Activated CD8-positive, alpha-beta memory T cell treated with anti-CD3 and anti-CD28 coated beads, Interleukin-2, amount 10 ng/mL, durations not matched to agents 7 days and 5 days (primary cell): ENCODE data around the gene ACOT11. TPM values are rescaled to one million over a fixed set of nuclear protein-coding genes. Genes with fewer than 3 reads are reported as not detected.

Source experiments
- ATAC-seq: fragments of 150-1000 bp; cut with Tn5 transposase; one replicate; pipeline ENCODE4 v1.10.0; 2021; ENCODE audit warnings: moderate library complexity
- CTCF ChIA-PET: fragments of 350-600 bp; sonication (Branson Sonifier 250); formaldehyde crosslinking; loops from one replicate; lab custom pipeline; 2021; ENCODE audit warnings: antibody characterized with exemption; lab: Charles Lee
- DNase-seq: peaks from one replicate; pipeline ENCODE4 v3.0.0-alpha.2; 2020
- H3K27ac Mint-ChIP-seq: one replicate; pipeline ENCODE4 v1.8.0; 2021; ENCODE audit warnings: mild to moderate bottlenecking, mixed read lengths
- H3K27me3 Mint-ChIP-seq: one replicate; pipeline ENCODE4 v1.8.0; 2021; ENCODE audit warnings: mixed read lengths
- H3K36me3 Mint-ChIP-seq: one replicate; pipeline ENCODE4 v1.8.0; 2021; ENCODE audit warnings: mild to moderate bottlenecking, mixed read lengths
- H3K4me1 Mint-ChIP-seq: one replicate; pipeline ENCODE4 v1.8.0; 2021; ENCODE audit warnings: mixed read lengths
- H3K4me3 Mint-ChIP-seq: one replicate; pipeline ENCODE4 v1.8.0; 2021; ENCODE audit warnings: mild to moderate bottlenecking, moderate library complexity, mixed read lengths
- H3K9me3 Mint-ChIP-seq: one replicate; pipeline ENCODE4 v1.8.0; 2022; ENCODE audit warnings: low read depth, mixed read lengths
- total RNA-seq, 2 experiments: library from RNA; stranded (reverse); gene quantifications; one replicate each; pipeline ENCODE4 v1.2.3, GENCODE V29; 2021

Gene ACOT11
- total RNA-seq, 2 experiments from 2014 or later, result 0.58 to 0.96 TPM

DNA sequence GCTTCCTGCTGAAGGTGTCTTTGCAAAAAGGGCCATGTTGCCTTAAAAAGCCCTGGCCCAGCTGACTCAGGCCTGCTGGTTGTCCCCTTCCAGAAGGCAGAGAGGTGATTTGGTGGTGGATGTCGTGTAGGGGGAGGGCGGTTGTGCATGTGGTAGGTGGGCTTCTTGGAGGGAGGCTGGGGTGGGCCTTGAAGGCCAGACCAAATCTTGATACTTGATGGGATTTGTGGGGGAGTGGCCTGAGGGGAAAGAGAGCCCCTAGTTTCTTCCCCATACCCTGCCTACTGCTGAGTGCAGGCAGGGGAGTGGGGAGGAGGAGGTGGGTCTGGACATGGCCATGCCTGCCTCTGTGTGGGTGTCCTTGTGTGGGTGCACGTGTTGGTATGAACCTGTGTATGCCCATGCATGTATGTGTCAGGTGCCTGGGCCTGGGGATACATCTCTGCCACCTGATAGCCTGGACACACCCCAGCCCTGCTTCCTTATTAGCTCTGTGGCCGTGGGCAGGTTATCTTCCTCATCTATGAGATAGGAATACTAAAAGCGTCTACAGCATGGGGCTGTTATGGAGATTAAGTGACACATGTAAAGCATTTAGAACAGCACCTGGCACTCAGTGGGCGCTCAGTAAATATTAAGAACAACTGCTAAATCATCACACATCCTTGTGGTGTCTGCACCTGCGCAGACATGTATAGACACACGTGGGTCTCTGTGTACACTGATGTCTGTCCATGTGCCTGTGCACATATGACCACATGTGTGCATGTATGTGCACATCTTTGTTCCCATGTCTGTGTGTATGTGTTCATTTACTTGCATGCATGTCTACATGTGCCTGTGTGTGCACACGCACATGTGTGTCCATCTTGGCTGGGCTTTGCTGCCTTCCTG is 58.3 kb downstream of the ACOT11 start:
- CTCF ChIA-PET, result interaction anchor here (0.6 kb wide), 1 partner anchor 23 kb away, joined by 4 read pairs; no protein-coding TSS in a partner anchor
- H3K9me3 Mint-ChIP-seq, result no peaks in the 10 kb centered on the region

DNA sequence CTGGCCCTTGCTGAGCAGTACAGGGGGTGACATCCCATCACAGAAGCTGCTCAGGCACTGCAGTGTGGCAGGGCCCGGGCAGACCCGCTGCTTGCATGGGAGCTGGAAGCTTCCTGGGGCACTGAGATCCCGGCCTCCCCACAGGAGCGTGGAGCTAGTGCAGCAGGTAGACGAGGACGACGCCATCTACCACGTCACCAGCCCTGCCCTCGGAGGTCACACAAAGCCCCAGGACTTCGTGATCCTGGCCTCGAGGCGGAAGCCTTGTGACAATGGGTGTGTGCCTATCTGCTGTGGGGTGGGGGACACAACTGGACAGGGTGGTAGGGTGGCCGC is 58.9 kb downstream of the ACOT11 start:
- ATAC-seq (no peak), DNase-seq (no peak)
- Mint-ChIP-seq H3K27me3 (no peaks in the 10 kb centered on the region), H3K27ac (no peak overlapping the region), H3K9me3 (no peaks in the 10 kb centered on the region), H3K36me3 (no peaks in the 10 kb centered on the region), H3K4me1 (peaks cover 13% of the 10 kb centered on the region), H3K4me3 (no peak overlapping the region)
- CTCF ChIA-PET, result interaction anchor here (0.6 kb wide), 1 partner anchor 22 kb away, joined by 4 read pairs; no protein-coding TSS in a partner anchor

More for the DNA sequence above, 58.3 kb downstream of the ACOT11 start:
- Mint-ChIP-seq H3K4me3 (no peak overlapping the region), H3K27me3 (no peaks in the 10 kb centered on the region), H3K36me3 (no peaks in the 10 kb centered on the region), H3K27ac (no peak overlapping the region), H3K4me1 (peaks cover 13% of the 10 kb centered on the region)
- no peak for DNase-seq
- no peak for ATAC-seq

DNA sequence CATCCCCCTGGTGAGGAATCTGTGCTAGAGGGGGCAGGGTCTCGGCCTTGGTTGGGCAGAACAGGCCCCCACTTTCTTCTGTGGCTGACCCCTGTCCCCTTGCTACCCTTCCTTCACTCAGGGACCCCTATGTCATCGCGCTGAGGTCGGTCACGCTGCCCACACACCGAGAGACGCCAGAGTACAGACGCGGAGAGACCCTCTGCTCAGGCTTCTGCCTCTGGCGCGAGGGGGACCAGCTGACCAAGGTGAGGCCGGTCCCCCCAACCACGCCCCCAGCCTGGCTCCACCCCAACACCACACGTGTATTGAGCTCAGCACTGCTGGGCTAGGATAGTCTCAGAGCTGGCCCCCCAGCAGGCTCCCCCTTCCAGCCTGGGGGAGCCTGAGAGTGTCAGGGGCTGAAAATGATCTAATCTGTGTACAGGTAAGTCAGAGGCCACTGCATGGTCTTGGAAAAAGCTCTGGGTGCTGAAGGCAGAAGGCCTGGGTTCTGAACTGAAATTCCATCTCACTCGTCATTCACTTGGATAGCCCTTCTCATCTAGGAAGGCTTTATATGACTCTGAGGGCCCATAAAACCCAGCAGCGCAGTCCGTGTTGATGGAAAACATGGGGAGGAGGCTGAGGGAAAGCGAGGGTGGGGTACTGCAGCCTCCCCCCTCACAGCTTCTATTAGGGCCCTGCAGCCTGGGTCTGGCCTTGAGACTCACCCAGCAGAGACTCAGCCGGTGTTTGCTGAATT is 60.0 kb downstream of the ACOT11 start:
- DNase-seq (no peak), ATAC-seq (no peak)
- Mint-ChIP-seq H3K4me1 (peaks cover 13% of the 10 kb centered on the region), H3K27ac (no peak overlapping the region), H3K4me3 (no peak overlapping the region), H3K36me3 (no peaks in the 10 kb centered on the region), H3K27me3 (no peaks in the 10 kb centered on the region), H3K9me3 (no peaks in the 10 kb centered on the region)
- CTCF ChIA-PET, result no interaction called here

DNA sequence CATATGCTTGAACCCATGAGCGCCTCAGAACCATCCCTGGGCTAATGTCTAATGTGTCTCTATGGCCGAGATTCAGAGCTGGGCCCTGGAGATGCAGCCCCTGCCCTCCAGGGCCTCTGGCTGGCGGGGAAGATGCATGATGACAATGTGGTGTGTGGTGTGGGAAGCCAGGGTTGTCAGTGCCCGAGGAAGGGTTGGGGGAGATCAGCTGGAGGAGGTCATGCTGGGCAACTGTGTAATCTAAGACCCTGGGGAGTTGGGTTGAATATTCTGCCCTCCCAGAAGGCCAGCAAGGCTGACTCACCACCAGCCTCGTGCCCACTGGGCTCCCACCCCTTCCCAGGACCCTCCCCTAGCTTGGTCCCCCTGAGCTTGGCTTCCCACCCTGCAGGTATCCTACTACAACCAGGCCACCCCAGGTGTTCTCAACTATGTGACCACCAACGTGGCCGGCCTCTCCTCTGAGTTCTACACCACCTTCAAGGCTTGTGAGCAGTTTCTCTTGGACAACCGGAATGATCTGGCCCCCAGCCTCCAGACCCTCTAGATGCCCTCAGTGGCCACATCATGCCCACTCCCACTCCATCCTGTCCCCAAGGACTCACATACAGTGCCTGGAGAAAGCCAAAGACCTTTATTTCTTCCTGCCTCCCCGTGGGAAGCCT is 60.7 kb downstream of the ACOT11 start:
- CTCF ChIA-PET, result no interaction called here
- Mint-ChIP-seq H3K36me3 (no peaks in the 10 kb centered on the region), H3K4me3 (no peak overlapping the region), H3K4me1 (peaks cover 13% of the 10 kb centered on the region), H3K9me3 (no peaks in the 10 kb centered on the region), H3K27me3 (no peaks in the 10 kb centered on the region), H3K27ac (no peak overlapping the region)
- DNase-seq (no peak), ATAC-seq (no peak)

DNA sequence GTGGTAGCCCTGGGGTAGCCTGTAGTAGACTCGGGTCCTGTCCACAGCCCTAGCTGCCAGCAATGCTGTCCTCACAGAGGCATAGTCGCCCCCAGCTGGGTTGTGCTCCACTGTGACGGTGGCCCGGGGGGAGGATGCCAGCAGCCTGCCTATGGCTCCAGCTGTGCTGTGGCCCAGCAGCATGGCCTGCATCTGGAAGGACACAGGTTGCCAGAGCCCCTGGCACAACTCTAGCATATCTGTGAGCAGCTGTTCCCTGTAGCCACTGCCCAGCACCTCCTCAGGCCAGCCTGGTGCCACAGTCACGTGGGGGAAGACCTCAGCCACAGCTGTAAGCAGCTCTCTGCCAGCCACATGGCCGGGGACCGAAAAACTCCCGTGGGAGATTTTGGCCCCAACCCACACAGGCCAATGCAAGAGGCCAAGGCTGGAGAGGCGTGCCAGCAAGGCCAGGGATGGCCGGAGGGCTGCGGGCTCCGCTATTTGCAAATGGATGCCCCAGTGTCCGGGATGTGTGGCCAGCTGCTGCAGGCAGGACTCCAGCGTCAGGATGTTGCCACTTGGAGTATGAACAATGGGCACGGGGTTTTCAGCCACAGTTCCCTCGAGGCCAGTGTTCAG is 61.4 kb downstream of the ACOT11 start:
- no peaks in the 10 kb centered on the region for H3K27me3 Mint-ChIP-seq
- H3K27ac Mint-ChIP-seq, result no peak overlapping the region
- no peaks in the 10 kb centered on the region for H3K36me3 Mint-ChIP-seq
- CTCF ChIA-PET, result no interaction called here
- no peaks in the 10 kb centered on the region for H3K9me3 Mint-ChIP-seq
- no peak for ATAC-seq
- DNase-seq, result no peak
- peaks cover 10% of the 10 kb centered on the region for H3K4me1 Mint-ChIP-seq
- H3K4me3 Mint-ChIP-seq, result no peak overlapping the region

DNA sequence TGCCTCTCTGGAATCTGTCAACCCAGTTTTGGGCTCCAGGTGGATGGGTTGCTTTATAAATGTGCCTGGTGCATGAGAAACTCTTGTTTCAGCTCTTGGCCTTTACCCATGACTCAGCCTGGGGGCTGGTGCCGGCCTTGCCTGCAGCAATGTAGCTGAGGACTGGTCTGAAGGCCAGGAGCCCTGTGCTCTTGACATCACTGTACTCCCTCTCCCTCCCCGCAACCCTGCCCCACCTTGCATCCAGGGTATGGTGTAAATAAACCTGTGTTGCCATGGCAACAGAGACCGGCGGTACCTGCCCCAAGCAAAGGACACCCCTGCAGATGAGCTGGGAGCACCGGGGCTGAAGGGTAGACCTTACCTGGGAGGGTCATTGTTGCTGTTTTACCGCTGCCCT is 62.0 kb downstream of the ACOT11 start:
- CTCF ChIA-PET, result interaction anchor here (0.6 kb wide), 1 partner anchor 42 kb away, joined by 3 read pairs; no protein-coding TSS in a partner anchor
- no peaks in the 10 kb centered on the region for H3K9me3 Mint-ChIP-seq

DNA sequence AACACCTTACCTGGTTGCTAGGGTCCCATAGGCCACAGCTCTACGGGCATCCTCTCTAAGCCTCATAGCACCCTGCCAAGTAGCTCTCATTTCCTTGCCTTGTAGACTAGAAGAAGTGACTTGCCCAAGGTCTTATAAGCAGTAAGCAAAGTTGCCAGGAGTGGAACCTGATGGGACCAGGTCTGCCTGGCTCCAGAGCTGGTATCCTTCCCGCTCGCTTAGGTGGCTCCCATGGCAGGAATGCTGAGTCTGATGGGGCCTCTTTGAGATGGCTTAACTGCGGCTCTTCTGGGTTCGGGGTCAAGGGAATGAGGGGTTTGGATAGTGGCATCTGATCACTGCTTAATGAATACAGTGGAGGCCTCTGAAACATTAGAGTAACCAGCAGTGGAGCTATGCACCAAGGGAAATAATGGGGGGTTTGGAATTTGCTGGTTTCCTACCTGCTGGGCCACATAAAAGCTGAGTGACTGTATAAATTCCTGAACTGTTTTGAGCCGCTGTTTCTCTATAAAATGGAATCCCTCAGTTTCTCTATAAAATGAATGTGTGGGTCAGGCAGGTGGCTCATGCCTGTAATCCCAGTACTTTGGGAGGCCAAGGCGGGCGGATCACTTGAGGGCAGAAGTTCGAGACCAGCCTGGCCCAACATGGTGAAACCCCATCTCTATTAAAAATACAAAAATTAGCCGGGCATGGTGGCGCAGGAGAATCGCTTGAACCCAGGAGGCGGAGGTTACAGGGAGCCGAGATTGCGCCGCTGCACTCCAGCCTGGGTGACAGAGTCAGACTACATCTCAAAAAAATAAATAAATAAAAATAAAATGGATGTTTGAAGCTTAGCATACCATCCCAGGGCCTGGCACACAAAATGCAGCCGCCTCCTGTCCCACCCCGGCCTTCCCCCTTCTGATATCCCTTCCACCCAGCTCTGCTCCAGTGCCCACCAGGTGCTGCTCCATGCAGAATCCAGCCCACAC is 62.9 kb downstream of the ACOT11 start:
- Mint-ChIP-seq H3K4me3 (no peak overlapping the region), H3K27ac (no peak overlapping the region), H3K36me3 (no peaks in the 10 kb centered on the region), H3K4me1 (no peaks in the 10 kb centered on the region), H3K27me3 (no peaks in the 10 kb centered on the region), H3K9me3 (no peaks in the 10 kb centered on the region)
- ATAC-seq (no peak), DNase-seq (no peak)
- CTCF ChIA-PET, result interaction anchor here (0.6 kb wide), 1 partner anchor 42 kb away, joined by 3 read pairs; no protein-coding TSS in a partner anchor

More for the DNA sequence above, 62.0 kb downstream of the ACOT11 start:
- Mint-ChIP-seq H3K36me3 (no peaks in the 10 kb centered on the region), H3K4me1 (peaks cover 4% of the 10 kb centered on the region), H3K27ac (no peak overlapping the region), H3K4me3 (no peak overlapping the region), H3K27me3 (no peaks in the 10 kb centered on the region)
- DNase-seq (no peak), ATAC-seq (no peak)

DNA sequence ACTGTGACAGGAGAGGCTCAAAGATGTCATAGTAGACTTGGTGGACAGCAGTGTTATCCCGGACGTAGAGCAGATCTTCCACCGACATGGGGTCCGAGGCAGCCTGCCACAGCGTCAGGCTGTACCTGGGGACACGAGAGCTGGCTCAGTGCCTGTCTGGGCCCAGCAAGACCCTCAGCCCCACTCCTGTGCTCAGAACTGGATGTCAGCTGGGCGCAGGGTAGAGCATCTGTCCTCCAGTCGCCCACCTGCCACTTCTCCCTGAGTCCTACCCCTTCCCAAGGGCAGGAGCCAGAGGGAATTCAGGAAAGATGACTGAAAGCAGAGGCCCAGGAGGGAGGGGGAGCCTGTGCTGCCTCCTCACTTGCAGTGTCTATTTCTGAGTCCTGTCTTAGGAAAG is 63.6 kb downstream of the ACOT11 start:
- ATAC-seq (no peak), DNase-seq (no peak)
- Mint-ChIP-seq H3K27me3 (no peaks in the 10 kb centered on the region), H3K4me1 (no peaks in the 10 kb centered on the region), H3K36me3 (no peaks in the 10 kb centered on the region), H3K27ac (no peak overlapping the region), H3K9me3 (no peaks in the 10 kb centered on the region), H3K4me3 (no peak overlapping the region)
- CTCF ChIA-PET, result no interaction called here

DNA sequence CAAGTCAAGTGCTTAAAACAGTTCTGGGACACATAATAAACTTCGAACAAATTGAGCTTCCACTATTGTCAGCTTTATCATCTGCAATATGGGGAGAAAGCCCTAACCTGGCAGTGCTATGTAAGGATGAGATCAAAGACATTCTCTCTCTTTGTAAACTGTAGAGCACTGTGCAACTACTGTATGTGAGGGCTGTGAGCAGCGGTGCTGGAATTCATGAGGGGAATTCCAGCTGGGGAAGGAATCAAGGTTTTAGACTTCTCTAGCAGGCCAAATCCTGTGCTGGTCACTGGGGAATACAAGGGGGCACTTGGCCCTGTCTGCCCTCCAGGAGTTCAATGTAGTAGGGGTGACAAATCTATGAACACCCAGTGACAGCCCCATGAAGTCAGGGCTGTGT is 66.0 kb downstream of the ACOT11 start:
- Mint-ChIP-seq H3K9me3 (no peaks in the 10 kb centered on the region), H3K27ac (no peak overlapping the region), H3K36me3 (no peaks in the 10 kb centered on the region), H3K4me1 (no peaks in the 10 kb centered on the region), H3K4me3 (no peak overlapping the region), H3K27me3 (no peaks in the 10 kb centered on the region)
- ATAC-seq, result no peak
- DNase-seq, result no peak
- CTCF ChIA-PET, result no interaction called here

DNA sequence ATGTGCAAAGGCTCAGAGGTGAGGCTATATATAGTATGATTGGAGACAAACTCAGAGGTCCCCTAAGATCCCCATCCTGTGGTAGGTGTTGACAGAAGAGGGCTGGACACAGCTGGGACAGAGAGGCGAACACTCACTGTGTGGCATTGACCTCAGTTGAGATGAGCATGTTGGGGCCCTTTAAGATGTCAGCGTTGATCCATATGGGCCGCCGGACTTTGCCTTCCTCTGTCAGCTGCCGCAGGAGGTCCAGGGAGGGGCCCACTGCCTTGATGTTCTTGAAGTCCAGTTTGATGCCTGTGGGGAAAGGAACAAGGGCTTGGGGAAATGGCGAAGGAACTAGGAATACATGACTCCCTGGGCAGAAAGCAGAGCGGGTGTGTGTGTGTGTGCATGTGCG is 66.5 kb downstream of the ACOT11 start:
- no peak overlapping the region for H3K27ac Mint-ChIP-seq
- CTCF ChIA-PET, result no interaction called here
- H3K36me3 Mint-ChIP-seq, result no peaks in the 10 kb centered on the region
- ATAC-seq (no peak), DNase-seq (no peak)
- H3K9me3 Mint-ChIP-seq, result no peaks in the 10 kb centered on the region
- no peaks in the 10 kb centered on the region for H3K4me1 Mint-ChIP-seq
- no peaks in the 10 kb centered on the region for H3K27me3 Mint-ChIP-seq
- no peak overlapping the region for H3K4me3 Mint-ChIP-seq

DNA sequence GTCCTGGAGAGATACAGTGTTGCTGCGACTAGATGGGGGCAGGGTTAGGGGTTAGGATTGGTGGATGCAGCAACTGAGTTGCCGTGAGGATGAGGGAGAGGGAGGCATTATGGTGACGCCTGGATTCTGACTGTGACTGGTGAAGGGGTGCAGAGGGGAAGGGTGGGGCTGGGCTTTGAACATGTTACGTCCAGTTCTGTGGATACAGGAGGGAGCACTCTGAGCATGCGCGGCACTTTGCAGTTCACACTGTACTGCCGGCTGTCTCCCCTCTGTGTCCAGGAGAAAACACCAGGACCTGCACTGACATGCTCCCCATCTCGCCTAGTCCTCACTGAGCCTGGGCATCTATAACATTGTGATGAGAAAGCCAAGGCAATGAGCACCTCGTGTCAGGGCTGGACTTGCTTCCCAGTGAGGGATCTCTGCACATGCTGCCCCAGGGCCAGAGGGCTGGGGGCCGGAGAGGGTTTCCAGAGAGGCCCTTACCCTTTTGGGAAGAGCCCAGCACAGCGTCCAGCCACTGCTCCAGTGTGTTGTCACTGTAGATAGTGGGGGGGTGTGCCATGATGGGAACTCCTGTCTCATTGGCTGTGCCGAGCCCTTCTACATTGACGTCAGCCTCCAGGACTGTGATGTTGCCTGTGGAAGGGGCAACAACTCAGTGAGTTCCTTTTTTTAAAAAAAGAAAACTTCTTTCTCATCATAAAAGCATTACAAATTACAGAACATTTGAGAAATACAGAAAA is 67.7 kb downstream of the ACOT11 start:
- ATAC-seq (no peak), DNase-seq (no peak)
- Mint-ChIP-seq H3K27me3 (no peaks in the 10 kb centered on the region), H3K4me3 (no peak overlapping the region), H3K36me3 (no peaks in the 10 kb centered on the region), H3K4me1 (no peaks in the 10 kb centered on the region), H3K27ac (no peak overlapping the region), H3K9me3 (no peaks in the 10 kb centered on the region)
- CTCF ChIA-PET, result no interaction called here

DNA sequence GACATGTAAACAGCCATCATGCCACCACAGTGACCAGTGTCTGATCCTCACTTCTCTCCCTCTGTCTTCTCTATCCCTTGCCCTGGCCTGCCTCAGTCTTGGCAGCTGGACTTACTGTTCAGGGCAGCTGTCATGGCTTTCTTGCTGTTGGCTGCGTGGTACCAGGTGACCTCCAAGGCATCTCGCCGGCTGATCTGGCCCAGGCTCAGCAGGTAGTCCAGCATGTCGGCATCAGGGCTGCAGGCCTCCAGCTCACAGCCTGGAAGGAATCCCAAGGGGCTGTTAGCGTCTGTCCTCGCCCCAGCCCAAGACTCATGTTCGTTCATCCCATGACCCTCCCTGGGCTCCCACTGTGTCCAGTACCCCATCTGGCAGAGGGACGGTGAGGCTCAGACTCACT is 71.7 kb downstream of the ACOT11 start:
- H3K36me3 Mint-ChIP-seq, result no peaks in the 10 kb centered on the region
- H3K27me3 Mint-ChIP-seq, result no peaks in the 10 kb centered on the region
- H3K4me3 Mint-ChIP-seq, result no peak overlapping the region
- no peak for DNase-seq
- no peaks in the 10 kb centered on the region for H3K9me3 Mint-ChIP-seq
- CTCF ChIA-PET, result no interaction called here
- H3K27ac Mint-ChIP-seq, result no peak overlapping the region
- H3K4me1 Mint-ChIP-seq, result no peaks in the 10 kb centered on the region
- no peak for ATAC-seq
